Esophagus squamous epithelium (tissue), 4 donors: ENCODE results near the gene PRDM11.

Experiments
- CTCF ChIP-seq, 6 experiments: fragments of 450-650 bp in 4 of 6; fragments of 200-600 bp in 2 of 6; sonication (generic) in 2 of 6; IDR thresholded peaks; one replicate each; pipeline ENCODE4 v1.5.1; 2016 to 2019; ENCODE audit warnings: antibody characterized with exemption in 6 of 6, mild to moderate bottlenecking in 4 of 6, moderate library complexity in 4 of 6
- POLR2A ChIP-seq, 4 donors: fragments of 450-650 bp; IDR thresholded peaks; one replicate each; pipeline ENCODE4 v1.6.1; 2017; ENCODE audit warnings: antibody characterized with exemption in 4 of 4, mild to moderate bottlenecking in 4 of 4, moderate library complexity in 3 of 4

- no peak for TF ChIP-seq CTCF (IDR thresholded peaks at IDR 0.05)
- no peak for TF ChIP-seq POLR2A (IDR thresholded peaks at IDR 0.05)
Measured at GRCh38 chr11:45141171-45141570, 5.3 kb upstream of the PRDM11 start.
